Stomach (tissue), 9 donors: Measurements from ENCODE around the gene ABCC1. TPM values are rescaled to one million over a fixed set of nuclear protein-coding genes. Genes with fewer than 3 reads are reported as not detected.
A peak's percentile ranks its signal among the peaks of the same experiment; 100 is the strongest.

Experiments
- DNase-seq, 2 donors: peaks; one replicate each; pipeline versions ENCODE4 v3.0.0 to v3.0.0-alpha.2; 2013 to 2019
- H3K27ac ChIP-seq, 5 donors: fragments of 200-600 bp in 4 of 5; sonication (generic) in 4 of 5; one replicate each; pipeline ENCODE4 v1.5.1; 2013 to 2019; ENCODE audit warnings: mild to moderate bottlenecking in 1 of 5, moderate library complexity in 1 of 5
- H3K27me3 ChIP-seq, 3 donors: fragments of 200-600 bp; sonication (generic); one replicate each; pipeline ENCODE4 v1.5.1; 2017 to 2019; ENCODE audit warnings: mixed run types in 1 of 3
- H3K36me3 ChIP-seq, 4 donors: fragments of 200-600 bp; sonication (generic); 1 replicate in 3 of 4; 2 replicates in 1 of 4; pipeline ENCODE4 v1.5.1; 2016 to 2019
- H3K4me1 ChIP-seq, 4 donors: fragments of 200-600 bp; sonication (generic); one replicate each; pipeline ENCODE4 v1.5.1; 2016 to 2019
- H3K4me3 ChIP-seq, 4 donors: fragments of 200-600 bp; sonication (generic) in 3 of 4; one replicate each; pipeline ENCODE4 v1.5.1; 2016 to 2019; ENCODE audit warnings: mild to moderate bottlenecking in 1 of 4
- H3K9me3 ChIP-seq, 4 donors: fragments of 200-600 bp; sonication (generic); one replicate each; pipeline ENCODE4 v1.5.1; 2016 to 2019
- CTCF ChIP-seq, 7 experiments: fragments of 450-650 bp in 4 of 7; fragments of 200-600 bp in 3 of 7; sonication (generic) in 3 of 7; IDR thresholded peaks; one replicate each; pipeline ENCODE4 v1.5.1; 2016 to 2019; ENCODE audit warnings: antibody characterized with exemption in 7 of 7, control low read depth in 2 of 7, mild to moderate bottlenecking in 1 of 7
- EP300 ChIP-seq: sonication (generic); formaldehyde crosslinking; IDR thresholded peaks from one replicate; pipeline ENCODE4 v1.6.1; 2017; ENCODE audit warnings: antibody characterized with exemption
- POLR2A ChIP-seq, 4 donors: fragments of 450-650 bp; IDR thresholded peaks; one replicate each; pipeline ENCODE4 v1.6.1; 2016; ENCODE audit warnings: antibody characterized with exemption in 4 of 4, control low read depth in 2 of 4, mild to moderate bottlenecking in 1 of 4, moderate library complexity in 1 of 4
- POLR2AphosphoS5 ChIP-seq, 3 donors: sonication (generic); formaldehyde crosslinking; IDR thresholded peaks; one replicate each; pipeline ENCODE4 v1.6.1; 2016; ENCODE audit warnings: antibody characterized with exemption in 3 of 3
- WGBS, 5 donors: extraction: QIAGEN DNeasy Blood & Tissue Kit in 3 of 5; methylation state at CpG; one replicate each; pipeline versions ENCODE4 v1.1.5 to v1.1.7; 2013 to 2018; 5-methylcytosine and 5-hydroxymethylcytosine counted together
- intact Hi-C: fragments of 100-400 bp; cut with DNase I; formaldehyde crosslinking; loops from one replicate; pipeline ENCODE4 v1.15.1; 2023; ENCODE audit warnings: low total_unique reads
- polyA plus RNA-seq, 3 donors: library from polyadenylated mRNA; stranded (reverse); fragments of 200-250 nt; gene quantifications; one replicate each; pipeline ENCODE4 v1.2.3, GENCODE V29; 2013
- total RNA-seq, 5 donors: library from RNA; depleted of rRNA; stranded (reverse); fragments of >200 nt; gene quantifications; one replicate each; pipeline versions ENCODE4 v1.1.0 to v1.2.3, GENCODE V29; 2014 to 2016
- donor health status: healthy with polysubstance abuse.
- donor health status: Bipolar disorder and iron deficiency.
- donor health status: healthy.

The ABCC1 gene
- total and polyA plus RNA-seq, 8 donors: 2.3 to 105 (median 24.9) TPM

GRCh38 chr16:16045296-16045695, 95.9 kb downstream of the ABCC1 start:
- no peak for DNase-seq
- H3K4me1 ChIP-seq: peaks cover 5 to 23% (median 13%) of the 10 kb centered on the region in 4 donors
- peaks cover 58 to 93% (median 78%) of the 10 kb centered on the region in 4 donors for H3K36me3 ChIP-seq
- no peaks in the 10 kb centered on the region for H3K27me3 ChIP-seq
- no peak overlapping the region for H3K4me3 ChIP-seq
- H3K27ac ChIP-seq: peak overlapping the region in 1 of 5 donors; percentile 25
- WGBS, 5 donors: 57 to 81% (median 68%) methylated on average over 2 of the region's 2 CpGs
- TF ChIP-seq CTCF (IDR thresholded peaks at IDR 0.05) (no peak), EP300 (no peak), POLR2A (IDR thresholded peaks at IDR 0.05) (no peak), POLR2AphosphoS5 (IDR thresholded peaks at IDR 0.05) (no peak)
- intact Hi-C loops: no loop called here
- no peaks in the 10 kb centered on the region for H3K9me3 ChIP-seq

- Histone ChIP-seq H3K4me1 (peaks cover 5 to 18% (median 10%) of the 10 kb centered on the region in 4 donors), H3K27ac (peak overlapping the region in 1 of 5 donors; percentile 25), H3K9me3 (no peaks in the 10 kb centered on the region), H3K36me3 (peaks cover 62 to 93% (median 83%) of the 10 kb centered on the region in 4 donors), H3K27me3 (no peaks in the 10 kb centered on the region), H3K4me3 (no peak overlapping the region)
- DNase-seq: no peak
- TF ChIP-seq POLR2A (IDR thresholded peaks at IDR 0.05) (no peak), POLR2AphosphoS5 (IDR thresholded peaks at IDR 0.05) (no peak), EP300 (no peak), CTCF (IDR thresholded peaks at IDR 0.05) (no peak)
- WGBS, 5 donors: 72 to 95% (median 94%) methylated on average over 11 to 12 of the region's 12 CpGs
- intact Hi-C loops: no loop called here
Observed at GRCh38 chr16:16045879-16046278, 96.5 kb downstream of the ABCC1 start.

GRCh38 chr16:16047761-16048160, 98.3 kb downstream of the ABCC1 start:
- DNase-seq: no peak
- H3K9me3 ChIP-seq: no peaks in the 10 kb centered on the region
- no peak overlapping the region for H3K27ac ChIP-seq
- intact Hi-C loops: no loop called here
- TF ChIP-seq CTCF (IDR thresholded peaks at IDR 0.05) (no peak), POLR2A (IDR thresholded peaks at IDR 0.05) (no peak), EP300 (no peak), POLR2AphosphoS5 (IDR thresholded peaks at IDR 0.05) (no peak)
- WGBS, 5 donors: 92 to 96% (median 95%) methylated on average over 8 to 11 of the region's 11 CpGs
- peaks cover 81 to 96% (median 90%) of the 10 kb centered on the region in 4 donors for H3K36me3 ChIP-seq
- peaks cover 0 to 3% (median under 1%) of the 10 kb centered on the region in 4 donors for H3K4me1 ChIP-seq
- no peaks in the 10 kb centered on the region for H3K27me3 ChIP-seq
- H3K4me3 ChIP-seq: no peak overlapping the region

GRCh38 chr16:16048904-16049582, 99.6 kb downstream of the ABCC1 start:
- Histone ChIP-seq H3K9me3 (no peaks in the 10 kb centered on the region), H3K36me3 (peaks cover 82 to 100% (median 98%) of the 10 kb centered on the region in 4 donors), H3K4me1 (peaks cover 0 to 3% (median 0%) of the 10 kb centered on the region in 4 donors), H3K4me3 (no peak overlapping the region), H3K27ac (no peak overlapping the region), H3K27me3 (no peaks in the 10 kb centered on the region)
- no peak for TF ChIP-seq CTCF (IDR thresholded peaks at IDR 0.05)
- no peak for TF ChIP-seq POLR2AphosphoS5 (IDR thresholded peaks at IDR 0.05)
- TF ChIP-seq POLR2A (IDR thresholded peaks at IDR 0.05): no peak
- intact Hi-C loops: no loop called here
- 87 to 96% (median 93%) methylated on average over 6 of the region's 6 CpGs for WGBS, 5 donors
- no peak for DNase-seq
